ENCODE data around the gene YIPF3. TPM values are rescaled to one million over a fixed set of nuclear protein-coding genes. Genes with fewer than 3 reads are reported as not detected.
"Not testable (repeated sequence)": the region's sequence is repeated elsewhere in the genome, so short reads cannot be mapped to it uniquely, and the experiment has no call there.

Gene YIPF3
- total RNA-seq, 4 donors from 2014 or later = 50.5 to 73.5 (median 71.8) TPM

DNA sequence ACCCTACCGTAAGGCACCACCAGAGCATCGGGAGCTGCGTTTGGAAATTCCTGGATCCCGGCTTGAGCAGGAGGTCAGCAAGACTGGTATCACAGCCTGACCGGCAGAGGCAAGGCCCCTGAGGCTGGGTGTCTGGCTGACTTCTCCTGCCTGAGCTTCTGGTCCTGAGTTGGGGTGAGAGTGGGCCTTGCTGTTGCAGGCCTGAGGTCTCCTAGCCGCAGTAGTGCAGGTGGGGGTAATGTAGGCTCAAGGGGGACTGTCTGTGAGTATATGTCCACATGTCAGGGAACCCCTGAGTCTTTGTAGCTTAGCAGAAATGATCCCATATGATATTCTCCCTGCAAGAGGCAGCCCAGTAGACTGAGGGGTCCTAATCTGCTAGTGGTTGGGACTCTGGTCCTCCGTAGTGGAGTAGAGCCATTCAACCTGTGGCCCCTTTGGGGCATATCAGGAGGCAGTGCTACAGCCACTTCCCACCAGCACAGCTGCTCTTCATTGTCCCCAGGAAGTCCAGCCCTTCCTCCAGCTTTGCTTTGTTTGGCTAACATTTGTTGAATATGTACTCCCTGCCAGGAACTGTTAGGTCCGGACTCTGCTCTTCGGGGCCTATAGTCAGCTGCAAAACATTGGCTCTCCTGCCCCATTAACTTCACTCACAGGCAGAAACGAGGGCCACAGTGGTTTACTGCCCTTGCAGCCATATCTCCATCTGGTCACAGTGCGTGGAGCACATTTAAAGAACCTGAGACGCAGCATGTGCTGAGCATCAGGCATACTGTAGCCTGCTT is 17.5 kb downstream of the YIPF3 start:
- Histone ChIP-seq H3K27me3 (peaks cover 0 to 8% (median 0%) of the 10 kb centered on the region in 4 donors), H3K4me3 (no peak overlapping the region), H3K9me3 (no peaks in the 10 kb centered on the region), H3K4me1 (peaks cover 13 to 33% (median 23%) of the 10 kb centered on the region in 3 donors), H3K36me3 (peaks cover 27 to 70% (median 35%) of the 10 kb centered on the region in 3 donors), H3K27ac (peak overlapping the region in 3 of 4 donors; percentile 16 to 39 (median 33))
- TF ChIP-seq, protein P1, sequence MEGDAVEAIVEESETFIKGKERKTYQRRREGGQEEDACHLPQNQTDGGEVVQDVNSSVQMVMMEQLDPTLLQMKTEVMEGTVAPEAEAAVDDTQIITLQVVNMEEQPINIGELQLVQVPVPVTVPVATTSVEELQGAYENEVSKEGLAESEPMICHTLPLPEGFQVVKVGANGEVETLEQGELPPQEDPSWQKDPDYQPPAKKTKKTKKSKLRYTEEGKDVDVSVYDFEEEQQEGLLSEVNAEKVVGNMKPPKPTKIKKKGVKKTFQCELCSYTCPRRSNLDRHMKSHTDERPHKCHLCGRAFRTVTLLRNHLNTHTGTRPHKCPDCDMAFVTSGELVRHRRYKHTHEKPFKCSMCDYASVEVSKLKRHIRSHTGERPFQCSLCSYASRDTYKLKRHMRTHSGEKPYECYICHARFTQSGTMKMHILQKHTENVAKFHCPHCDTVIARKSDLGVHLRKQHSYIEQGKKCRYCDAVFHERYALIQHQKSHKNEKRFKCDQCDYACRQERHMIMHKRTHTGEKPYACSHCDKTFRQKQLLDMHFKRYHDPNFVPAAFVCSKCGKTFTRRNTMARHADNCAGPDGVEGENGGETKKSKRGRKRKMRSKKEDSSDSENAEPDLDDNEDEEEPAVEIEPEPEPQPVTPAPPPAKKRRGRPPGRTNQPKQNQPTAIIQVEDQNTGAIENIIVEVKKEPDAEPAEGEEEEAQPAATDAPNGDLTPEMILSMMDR (IDR thresholded peaks at IDR 0.05) = no peak
- 63 to 86% methylated on average over 5 of the region's 12 CpGs for WGBS, 2 donors
- no peak for DNase-seq
- intact Hi-C loops (cut with DNase I) = loop anchor here (5.0 kb wide), 1 partner anchor 47 kb away; no protein-coding TSS in a partner anchor

GRCh38 chr6:43498291-43498690 is 18.4 kb downstream of the YIPF3 start:
- intact Hi-C loops (cut with DNase I) = loop anchor here (5.0 kb wide), 1 partner anchor 46 kb away; no protein-coding TSS in a partner anchor
- H3K27ac ChIP-seq, DNase-seq, H3K4me3 ChIP-seq, H3K9me3 ChIP-seq: not testable (repeated sequence)
- WGBS, 2 donors = 85 to 91% methylated on average over 5 of the region's 5 CpGs
- Histone ChIP-seq H3K36me3 (peaks cover 24 to 61% (median 35%) of the 10 kb centered on the region in 3 donors), H3K27me3 (peaks cover 0 to 17% (median 0%) of the 10 kb centered on the region in 4 donors), H3K4me1 (peaks cover 13 to 36% (median 23%) of the 10 kb centered on the region in 3 donors)

DNA sequence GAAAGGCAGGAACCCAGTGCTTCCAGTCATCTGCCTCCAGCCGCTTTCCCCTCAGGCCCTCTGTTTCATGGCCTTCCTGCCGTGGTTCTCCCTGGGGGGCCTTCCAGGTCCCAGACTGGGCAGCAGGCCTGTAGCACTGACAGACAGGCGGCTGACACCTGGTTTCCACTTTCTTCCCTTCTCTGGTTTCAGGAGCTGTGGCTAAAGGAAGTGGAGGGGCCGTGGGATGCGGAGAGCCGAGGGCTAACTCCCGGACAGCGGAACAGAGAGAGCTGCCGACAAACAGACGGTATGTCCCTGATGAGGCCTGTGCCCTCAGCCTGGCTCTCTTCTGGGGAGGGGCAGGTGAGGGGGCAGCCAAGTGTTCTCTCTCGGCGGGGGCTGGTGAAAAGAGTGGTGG is 19.0 kb downstream of the YIPF3 start:
- no peak for DNase-seq
- Histone ChIP-seq H3K36me3 (peaks cover 18 to 55% (median 32%) of the 10 kb centered on the region in 3 donors), H3K9me3 (no peaks in the 10 kb centered on the region), H3K4me3 (no peak overlapping the region), H3K27me3 (peaks cover 0 to 23% (median 0%) of the 10 kb centered on the region in 4 donors), H3K27ac (no peak overlapping the region), H3K4me1 (peaks cover 14 to 42% (median 23%) of the 10 kb centered on the region in 3 donors)
- intact Hi-C loops (cut with DNase I) = loop anchor here (5.0 kb wide), 1 partner anchor 45 kb away; no protein-coding TSS in a partner anchor
- TF ChIP-seq, protein P1 (IDR thresholded peaks at IDR 0.05) = no peak
- no peak for TF ChIP-seq POLR2A (IDR thresholded peaks at IDR 0.05)
- WGBS, 2 donors = 88 to 94% methylated on average over 10 to 11 of the region's 12 CpGs

- Histone ChIP-seq H3K4me1 (peaks cover 18 to 48% (median 23%) of the 10 kb centered on the region in 3 donors), H3K4me3 (no peak overlapping the region), H3K9me3 (no peaks in the 10 kb centered on the region), H3K36me3 (peaks cover 18 to 48% (median 26%) of the 10 kb centered on the region in 3 donors), H3K27ac (peak overlapping the region; percentile 47 to 75 (median 64)), H3K27me3 (peaks cover 0 to 29% (median 0%) of the 10 kb centered on the region in 4 donors)
- intact Hi-C loops (cut with DNase I) = loop anchor here (5.0 kb wide), 1 partner anchor 45 kb away; no protein-coding TSS in a partner anchor
- 61 to 71% methylated on average over 5 of the region's 6 CpGs for WGBS, 2 donors
- no peak for DNase-seq
- no peak for TF ChIP-seq POLR2A (IDR thresholded peaks at IDR 0.05)
- TF ChIP-seq, protein P1 (IDR thresholded peaks at IDR 0.05) = no peak
Observed at GRCh38 chr6:43497129-43497396, 19.7 kb downstream of the YIPF3 start.

DNA sequence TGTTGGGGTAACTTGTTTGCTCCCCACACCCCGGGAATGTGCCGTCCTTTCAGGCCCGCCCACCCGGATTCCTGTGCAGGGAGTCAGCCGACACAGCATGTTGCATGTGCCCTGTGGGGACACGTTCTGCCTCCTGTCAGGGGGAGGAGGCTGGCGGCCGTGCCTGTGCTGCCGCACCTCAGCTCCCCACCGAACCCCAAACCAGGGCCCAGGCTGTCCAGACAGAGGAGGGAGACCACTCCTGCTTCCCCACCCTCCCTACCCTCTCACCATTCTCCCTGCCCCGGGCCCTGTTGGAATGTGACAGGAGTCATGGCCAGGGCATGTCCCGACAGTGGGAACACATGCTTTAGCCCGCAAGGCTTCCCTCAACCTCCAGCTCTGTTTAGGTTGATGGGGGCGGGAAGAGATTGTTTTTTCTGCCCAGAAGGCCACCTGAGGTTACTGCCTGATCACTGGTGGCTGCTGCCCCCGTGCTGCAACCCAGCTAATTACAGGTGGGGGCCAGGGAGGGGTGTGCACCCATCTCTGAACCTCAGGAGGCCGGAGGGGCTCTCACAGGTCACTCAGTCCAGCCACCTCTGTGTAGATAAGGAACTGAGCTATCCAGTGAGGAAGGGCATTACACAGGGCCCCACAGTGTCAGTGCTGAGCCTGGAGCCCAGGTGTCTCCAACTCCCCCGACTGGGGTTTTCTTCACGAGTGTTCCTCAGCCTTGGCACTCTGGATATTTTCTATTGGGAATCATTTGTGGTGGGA is 20.2 kb downstream of the YIPF3 start:
- no peak for DNase-seq
- Histone ChIP-seq H3K9me3 (no peaks in the 10 kb centered on the region), H3K27ac (peak overlapping the region; percentile 47 to 75 (median 64)), H3K4me3 (no peak overlapping the region), H3K36me3 (peaks cover 18 to 44% (median 25%) of the 10 kb centered on the region in 3 donors), H3K4me1 (peaks cover 18 to 52% (median 23%) of the 10 kb centered on the region in 3 donors), H3K27me3 (peaks cover 0 to 33% (median 0%) of the 10 kb centered on the region in 4 donors)
- 24 to 61% methylated on average over 2 to 6 of the region's 18 CpGs for WGBS, 2 donors
- intact Hi-C loops (cut with DNase I) = loop anchor here (5.0 kb wide), 1 partner anchor 44 kb away; no protein-coding TSS in a partner anchor
- TF ChIP-seq, protein P1 (IDR thresholded peaks at IDR 0.05) = peak in 5 of 6 experiments; percentile 45 to 72 (median 68)
- peak in 1 of 4 donors; percentile 13 for TF ChIP-seq POLR2A (IDR thresholded peaks at IDR 0.05)

Measured in esophagus squamous epithelium (tissue), 5 donors.